SKM-1 treated with dmso at 0.1 percent for 144 hours (cell line): Measurements from ENCODE around the gene MSRB3.
"Not testable (repeated sequence)": the region's sequence is repeated elsewhere in the genome, so short reads cannot be mapped to it uniquely, and the experiment has no call there.

Source experiments
- DNase-seq: peaks from one replicate; lab custom pipeline; 2025; ENCODE audit not compliant: unreplicated experiment; lab: John Stamatoyannopoulos, UW

The MSRB3 gene

GRCh38 chr12:65285532-65285931 is 7.0 kb downstream of the MSRB3 start:
- DNase-seq, result not testable (repeated sequence)

GRCh38 chr12:65287426-65287825 is 8.9 kb downstream of the MSRB3 start:
- DNase-seq, result no peak

- DNase-seq, result no peak
Observed at GRCh38 chr12:65292241-65292640, 13.8 kb downstream of the MSRB3 start.

GRCh38 chr12:65293735-65294134 is 15.3 kb downstream of the MSRB3 start:
- no peak for DNase-seq

- no peak for DNase-seq
Observed at GRCh38 chr12:65294641-65295262, 16.3 kb downstream of the MSRB3 start.

- no peak for DNase-seq
Observed at GRCh38 chr12:65296508-65297265, 18.2 kb downstream of the MSRB3 start.

GRCh38 chr12:65300097-65300496 is 21.6 kb downstream of the MSRB3 start:
- no peak for DNase-seq

- no peak for DNase-seq
Observed at GRCh38 chr12:65300679-65301349, 22.3 kb downstream of the MSRB3 start.

GRCh38 chr12:65302891-65303290 is 24.4 kb downstream of the MSRB3 start:
- DNase-seq, result no peak

- DNase-seq, result no peak
Observed at GRCh38 chr12:65305346-65305950, 27.0 kb downstream of the MSRB3 start.

- DNase-seq, result no peak
Observed at GRCh38 chr12:65306366-65307168, 28.1 kb downstream of the MSRB3 start.

- no peak for DNase-seq
Observed at GRCh38 chr12:65307169-65307501, 28.7 kb downstream of the MSRB3 start.

- no peak for DNase-seq
Observed at GRCh38 chr12:65308006-65308405, 29.5 kb downstream of the MSRB3 start.

- no peak for DNase-seq
Observed at GRCh38 chr12:65308601-65309071, 30.2 kb downstream of the MSRB3 start.

GRCh38 chr12:65311260-65311659 is 32.8 kb downstream of the MSRB3 start:
- DNase-seq, result no peak

GRCh38 chr12:65313719-65314317 is 35.3 kb downstream of the MSRB3 start:
- DNase-seq, result no peak

- DNase-seq, result not testable (repeated sequence)
Observed at GRCh38 chr12:65315238-65315637, 36.8 kb downstream of the MSRB3 start.

GRCh38 chr12:65318186-65318685 is 39.8 kb downstream of the MSRB3 start:
- DNase-seq, result no peak

- no peak for DNase-seq
Observed at GRCh38 chr12:65319688-65320200, 41.3 kb downstream of the MSRB3 start.

- DNase-seq, result no peak
Observed at GRCh38 chr12:65323070-65323469, 44.6 kb downstream of the MSRB3 start.
